Lung (tissue), 13 donors: ENCODE data around the gene CLCN6. TPM values are rescaled to one million over a fixed set of nuclear protein-coding genes. Genes with fewer than 3 reads are reported as not detected.

ENCODE experiments used
- ATAC-seq: fragments of 200-7000 bp; cut with Tn5 transposase; one replicate; pipeline ENCODE4 v1.9.1; 2020; ENCODE audit warnings: moderate number of reproducible peaks; ENCODE audit not compliant: insufficient read depth, low FRiP score
- DNase-seq, 3 donors: peaks; one replicate each; pipeline ENCODE4 v3.0.0-alpha.2; 2013 to 2017
- H3K27ac ChIP-seq, 2 donors: one replicate each; pipeline ENCODE4 v1.5.1; 2013; ENCODE audit warnings: mild to moderate bottlenecking in 2 of 2, moderate library complexity in 2 of 2, control low read depth in 1 of 2, inconsistent platforms in 1 of 2, low read depth in 1 of 2, low read length in 1 of 2
- H3K27me3 ChIP-seq, 3 donors: one replicate each; pipeline ENCODE4 v1.5.1; 2013; ENCODE audit warnings: low read length in 2 of 3; ENCODE audit not compliant: control insufficient read depth in 3 of 3, insufficient read depth in 3 of 3
- H3K36me3 ChIP-seq, 4 donors: one replicate each; pipeline ENCODE4 v1.5.1; 2013; ENCODE audit warnings: low read length in 4 of 4, mild to moderate bottlenecking in 1 of 4, moderate library complexity in 1 of 4; ENCODE audit not compliant: control insufficient read depth in 4 of 4, insufficient read depth in 4 of 4
- H3K4me1 ChIP-seq, 5 donors: one replicate each; pipeline ENCODE4 v1.5.1; 2013; ENCODE audit warnings: low read length in 5 of 5, mild to moderate bottlenecking in 2 of 5, moderate library complexity in 1 of 5; ENCODE audit not compliant: control insufficient read depth in 5 of 5, insufficient read depth in 5 of 5
- H3K4me3 ChIP-seq: one replicate; pipeline ENCODE4 v1.5.1; 2013; ENCODE audit warnings: mild to moderate bottlenecking, control low read depth, moderate library complexity
- H3K9ac ChIP-seq, 2 donors: one replicate each; pipeline ENCODE4 v1.5.1; 2013; ENCODE audit warnings: low read length in 2 of 2, control low read depth in 1 of 2; ENCODE audit not compliant: insufficient read depth in 1 of 2
- H3K9me3 ChIP-seq, 4 donors: one replicate each; pipeline ENCODE4 v1.5.1; 2013; ENCODE audit warnings: low read length in 3 of 4, mild to moderate bottlenecking in 1 of 4, moderate library complexity in 1 of 4; ENCODE audit not compliant: control insufficient read depth in 4 of 4, insufficient read depth in 3 of 4
- WGBS, 2 donors: extraction: QIAGEN DNeasy Blood & Tissue Kit; methylation state at CpG; one replicate each; pipeline ENCODE4 v1.1.7; 2013; 5-methylcytosine and 5-hydroxymethylcytosine counted together
- polyA plus RNA-seq, 2 donors: library from polyadenylated mRNA; stranded (reverse); fragments of 200-250 nt; gene quantifications; one replicate each; pipeline ENCODE4 v1.2.1, GENCODE V29; 2013
- small RNA-seq: library from RNA; depleted of rRNA; stranded (forward); fragments of <200 nt; gene quantifications from one replicate; pipeline ENCODE3, GENCODE V24; 2014; ENCODE audit warnings: low replicate concordance
- total RNA-seq, 2 donors: library from RNA; depleted of rRNA in 1 of 2; stranded (reverse); fragments of >200 nt in 1 of 2; gene quantifications; one replicate each; pipeline ENCODE4 v1.2.1, GENCODE V29; 2014 to 2021
- TF ChIP-seq, protein P1 (sequence below): IDR thresholded peaks from 2 replicates; pipeline ENCODE4 v1.5.1; 2012; ENCODE audit warnings: mild to moderate bottlenecking; ENCODE audit errors: control extremely low read depth, extremely low read depth
- donor health status: control.
- donor health status: control.
- donor health status: Bipolar disorder and iron deficiency.
- donor health status: healthy.
- donor health status: DM: yes; HTN: yes; CAD: no.

The CLCN6 gene
- total and polyA plus RNA-seq, 4 donors = 16.7 to 35.7 (median 18.1) TPM

DNA sequence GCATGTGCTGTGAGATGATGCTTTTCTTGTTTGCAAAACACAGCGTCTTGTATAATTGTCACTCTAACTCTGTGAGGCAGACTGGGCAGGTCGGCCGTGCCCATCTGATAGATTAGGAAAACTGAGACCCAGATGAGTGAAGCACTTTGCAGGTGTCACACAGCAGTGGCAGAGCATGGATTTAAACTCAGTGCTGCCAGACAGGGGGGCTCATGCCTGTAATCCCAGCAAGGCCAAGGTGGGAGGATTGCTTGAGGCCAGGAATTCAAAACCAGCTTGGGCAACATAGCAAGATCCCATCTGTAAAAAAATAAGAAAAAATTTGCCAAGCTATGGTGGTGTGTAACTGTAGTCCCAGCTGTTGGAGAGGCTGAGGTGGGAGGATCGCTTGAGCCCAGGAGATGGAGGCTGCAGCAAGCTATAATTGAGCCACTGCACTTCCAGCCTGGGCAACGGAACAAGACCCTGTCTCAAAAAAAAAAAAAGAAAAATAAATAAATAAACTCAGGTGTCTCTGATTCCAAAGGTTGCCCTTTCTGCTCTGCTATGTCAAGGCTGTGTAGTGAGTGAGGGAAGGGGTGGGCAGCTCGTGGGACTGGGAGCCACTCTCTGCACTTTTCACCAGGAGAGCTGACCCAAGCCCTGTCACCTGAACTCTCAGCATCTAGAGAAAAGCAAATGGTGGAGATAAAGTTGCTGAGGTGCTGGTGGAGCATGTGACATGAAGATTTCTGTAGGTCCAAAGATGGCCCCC lies 85.6 kb downstream of the CLCN6 start:
- TF ChIP-seq, protein P1, sequence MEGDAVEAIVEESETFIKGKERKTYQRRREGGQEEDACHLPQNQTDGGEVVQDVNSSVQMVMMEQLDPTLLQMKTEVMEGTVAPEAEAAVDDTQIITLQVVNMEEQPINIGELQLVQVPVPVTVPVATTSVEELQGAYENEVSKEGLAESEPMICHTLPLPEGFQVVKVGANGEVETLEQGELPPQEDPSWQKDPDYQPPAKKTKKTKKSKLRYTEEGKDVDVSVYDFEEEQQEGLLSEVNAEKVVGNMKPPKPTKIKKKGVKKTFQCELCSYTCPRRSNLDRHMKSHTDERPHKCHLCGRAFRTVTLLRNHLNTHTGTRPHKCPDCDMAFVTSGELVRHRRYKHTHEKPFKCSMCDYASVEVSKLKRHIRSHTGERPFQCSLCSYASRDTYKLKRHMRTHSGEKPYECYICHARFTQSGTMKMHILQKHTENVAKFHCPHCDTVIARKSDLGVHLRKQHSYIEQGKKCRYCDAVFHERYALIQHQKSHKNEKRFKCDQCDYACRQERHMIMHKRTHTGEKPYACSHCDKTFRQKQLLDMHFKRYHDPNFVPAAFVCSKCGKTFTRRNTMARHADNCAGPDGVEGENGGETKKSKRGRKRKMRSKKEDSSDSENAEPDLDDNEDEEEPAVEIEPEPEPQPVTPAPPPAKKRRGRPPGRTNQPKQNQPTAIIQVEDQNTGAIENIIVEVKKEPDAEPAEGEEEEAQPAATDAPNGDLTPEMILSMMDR = no peak
- H3K36me3 ChIP-seq = no peaks in the 10 kb centered on the region
- WGBS, 2 donors = 80 to 91% methylated on average over 6 of the region's 6 CpGs

More for the DNA sequence above, 85.6 kb downstream of the CLCN6 start:
- Histone ChIP-seq H3K4me1 (no peaks in the 10 kb centered on the region), H3K9ac (no peak overlapping the region), H3K27me3 (peaks cover 0 to 8% (median 0%) of the 10 kb centered on the region in 3 donors), H3K27ac (no peak overlapping the region), H3K4me3 (no peak overlapping the region), H3K9me3 (no peaks in the 10 kb centered on the region)
- no peak for ATAC-seq
- no peak for DNase-seq

Small RNA genes within 50 kb of the gene (small RNA-seq; reads per million reads assigned to genes)
- not detected for gene RF02156
- gene RF02157 = not detected
- gene RF02158 = not detected

Other genes starting within 250 kb of the CLCN6 start
- gene FBXO2, start 151.8 kb upstream of the CLCN6 start, total RNA-seq = 10 to 100 TPM in 1 of 2 donors, under 1 TPM in 1; 0.20 to 10.7 TPM
- 10 to 100 TPM in 1 of 2 donors, 1 to 10 TPM in 1; 9.5 to 12.5 TPM for gene FBXO2, start 151.8 kb upstream of the CLCN6 start, polyA plus RNA-seq
- 10 to 100 TPM; 14.0 to 14.4 TPM for gene FBXO44, start 151.3 kb upstream of the CLCN6 start, total RNA-seq
- gene FBXO44, start 151.3 kb upstream of the CLCN6 start, polyA plus RNA-seq = 10 to 100 TPM; 10.6 to 19.6 TPM
- 10 to 100 TPM in 1 of 2 donors, 1 to 10 TPM in 1; 8.7 to 14.7 TPM for gene FBXO6, start 142.0 kb upstream of the CLCN6 start, total RNA-seq
- 10 to 100 TPM; 18.3 to 32.0 TPM for gene FBXO6, start 142.0 kb upstream of the CLCN6 start, polyA plus RNA-seq
- 10 to 100 TPM; 23.4 to 28.1 TPM for gene MAD2L2, start 125.0 kb upstream of the CLCN6 start, total RNA-seq
- 10 to 100 TPM; 32.8 to 61.9 TPM for gene MAD2L2, start 125.0 kb upstream of the CLCN6 start, polyA plus RNA-seq
- under 1 TPM; 0.06 to 0.31 TPM for gene DRAXIN, start 114.5 kb upstream of the CLCN6 start, total RNA-seq
- under 1 TPM; 0.04 to 0.22 TPM for gene DRAXIN, start 114.5 kb upstream of the CLCN6 start, polyA plus RNA-seq
- 10 to 100 TPM; 37.0 to 93.9 TPM for gene AGTRAP, start 70.1 kb upstream of the CLCN6 start, total RNA-seq
- gene AGTRAP, start 70.1 kb upstream of the CLCN6 start, polyA plus RNA-seq = 100 to 1,000 TPM in 1 of 2 donors, 10 to 100 TPM in 1; 72.7 to 266 TPM
- gene C1orf167, start 44.0 kb upstream of the CLCN6 start, total RNA-seq = 1 to 10 TPM in 1 of 2 donors, under 1 TPM in 1; 0.91 to 7.2 TPM
- gene C1orf167, start 44.0 kb upstream of the CLCN6 start, polyA plus RNA-seq = 10 to 100 TPM; 11.0 to 11.3 TPM
- 10 to 100 TPM; 34.0 to 61.4 TPM for gene MTHFR, start 227 bp upstream of the CLCN6 start, total RNA-seq
- gene MTHFR, start 227 bp upstream of the CLCN6 start, polyA plus RNA-seq = 10 to 100 TPM; 20.6 to 26.1 TPM
- 10 to 100 TPM in 1 of 2 donors, not detected in 1; 19.8 TPM for gene NPPA, start 41.6 kb downstream of the CLCN6 start, total RNA-seq
- 1 to 10 TPM in 1 of 2 donors, under 1 TPM in 1; 0.81 to 6.7 TPM for gene NPPA, start 41.6 kb downstream of the CLCN6 start, polyA plus RNA-seq
- gene NPPB, start 52.8 kb downstream of the CLCN6 start, total RNA-seq = 1 to 10 TPM in 1 of 2 donors, not detected in 1; 3.6 TPM
- gene NPPB, start 52.8 kb downstream of the CLCN6 start, polyA plus RNA-seq = 1 to 10 TPM in 1 of 2 donors, under 1 TPM in 1; 0.45 to 1.1 TPM
- gene KIAA2013, start 120.2 kb downstream of the CLCN6 start, total RNA-seq = 10 to 100 TPM; 28.1 to 54.5 TPM
- gene KIAA2013, start 120.2 kb downstream of the CLCN6 start, polyA plus RNA-seq = 10 to 100 TPM; 34.0 to 48.3 TPM
- gene PLOD1, start 128.5 kb downstream of the CLCN6 start, total RNA-seq = 10 to 100 TPM; 68.8 to 89.5 TPM
- 100 to 1,000 TPM in 1 of 2 donors, 10 to 100 TPM in 1; 33.5 to 112 TPM for gene PLOD1, start 128.5 kb downstream of the CLCN6 start, polyA plus RNA-seq
- 10 to 100 TPM; 26.7 to 70.8 TPM for gene MFN2, start 174.3 kb downstream of the CLCN6 start, total RNA-seq
- gene MFN2, start 174.3 kb downstream of the CLCN6 start, polyA plus RNA-seq = 10 to 100 TPM; 30.4 to 49.3 TPM
- 10 to 100 TPM; 16.1 to 45.8 TPM for gene MIIP, start 213.3 kb downstream of the CLCN6 start, total RNA-seq
- 10 to 100 TPM; 33.1 to 58.0 TPM for gene MIIP, start 213.3 kb downstream of the CLCN6 start, polyA plus RNA-seq